Gastroesophageal sphincter (tissue), 4 donors: ENCODE measurements around the gene HEY2. TPM values are rescaled to one million over a fixed set of nuclear protein-coding genes. Genes with fewer than 3 reads are reported as not detected.

ENCODE experiments used
- ATAC-seq: fragments of 150-250 bp; one replicate; pipeline ENCODE4 v1.9.1; 2016; ENCODE audit warnings: mild to moderate bottlenecking, moderate library complexity
- H3K27ac ChIP-seq, 4 donors: fragments of 200-600 bp; sonication (generic) in 3 of 4; 1 replicate in 3 of 4; 2 replicates in 1 of 4; pipeline ENCODE4 v1.5.1; 2016 to 2019
- H3K27me3 ChIP-seq: fragments of 200-600 bp; sonication (generic); one replicate; pipeline ENCODE4 v1.5.1; 2019
- H3K36me3 ChIP-seq, 2 donors: fragments of 200-600 bp; sonication (generic); one replicate each; pipeline ENCODE4 v1.5.1; 2019; ENCODE audit warnings: control low read depth in 1 of 2
- H3K4me1 ChIP-seq, 3 donors: fragments of 200-600 bp; sonication (generic); 1 replicate in 2 of 3; 2 replicates in 1 of 3; pipeline ENCODE4 v1.5.1; 2016 to 2019; ENCODE audit warnings: control low read depth in 2 of 3
- H3K4me3 ChIP-seq, 2 donors: fragments of 200-600 bp; sonication (generic); one replicate each; pipeline ENCODE4 v1.5.1; 2019; ENCODE audit warnings: mild to moderate bottlenecking in 1 of 2, moderate library complexity in 1 of 2
- H3K9me3 ChIP-seq, 3 donors: fragments of 200-600 bp; sonication (generic); one replicate each; pipeline ENCODE4 v1.5.1; 2017 to 2019; ENCODE audit warnings: control low read depth in 2 of 3
- EP300 ChIP-seq: sonication (generic); formaldehyde crosslinking; IDR thresholded peaks from one replicate; pipeline ENCODE4 v1.6.1; 2017; ENCODE audit warnings: antibody characterized with exemption, mild to moderate bottlenecking
- POLR2A ChIP-seq, 2 donors: fragments of 450-650 bp; IDR thresholded peaks; one replicate each; pipeline ENCODE4 v1.6.1; 2017; ENCODE audit warnings: antibody characterized with exemption in 2 of 2, mild to moderate bottlenecking in 2 of 2, moderate library complexity in 1 of 2
- POLR2AphosphoS5 ChIP-seq: sonication (generic); formaldehyde crosslinking; IDR thresholded peaks from one replicate; pipeline ENCODE4 v1.6.1; 2017; ENCODE audit warnings: antibody characterized with exemption
- WGBS, 2 donors: methylation state at CpG; one replicate each; pipeline ENCODE4 v1.1.5; 2018; ENCODE audit warnings: low coverage in 1 of 2; 5-methylcytosine and 5-hydroxymethylcytosine counted together
- total RNA-seq, 4 donors: library from RNA; depleted of rRNA; stranded (reverse); fragments of >200 nt; gene quantifications; one replicate each; pipeline ENCODE4 v1.1.0, GENCODE V29; 2016
- TF ChIP-seq, protein P1 (sequence below), 4 experiments: fragments of 200-600 bp in 2 of 4; fragments of 450-650 bp in 2 of 4; sonication (generic) in 1 of 4; IDR thresholded peaks; one replicate each; pipeline ENCODE4 v1.5.1; 2017 to 2019; ENCODE audit warnings: antibody characterized with exemption in 4 of 4, mild to moderate bottlenecking in 2 of 4, moderate library complexity in 2 of 4

Gene HEY2
- total RNA-seq, 4 donors from 2014 or later, result 1.1 to 2.3 (median 2.1) TPM

DNA sequence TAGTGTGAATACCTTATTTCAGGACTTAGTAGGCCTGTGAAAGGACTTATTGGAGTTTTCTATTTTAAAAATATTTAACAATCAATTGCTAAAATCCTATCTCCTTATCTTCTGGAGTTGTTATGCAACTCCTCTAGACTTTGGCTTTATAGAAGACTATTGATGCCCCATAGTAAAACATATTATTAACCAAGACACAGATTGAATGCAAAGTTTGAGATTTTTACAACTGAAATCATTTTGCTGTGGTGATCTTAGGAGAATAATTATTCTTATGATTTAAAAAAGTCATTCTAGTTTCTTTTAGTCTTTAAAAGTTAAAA, 4.5 kb downstream of the HEY2 start:
- ATAC-seq, result no peak
- TF ChIP-seq, protein P1, sequence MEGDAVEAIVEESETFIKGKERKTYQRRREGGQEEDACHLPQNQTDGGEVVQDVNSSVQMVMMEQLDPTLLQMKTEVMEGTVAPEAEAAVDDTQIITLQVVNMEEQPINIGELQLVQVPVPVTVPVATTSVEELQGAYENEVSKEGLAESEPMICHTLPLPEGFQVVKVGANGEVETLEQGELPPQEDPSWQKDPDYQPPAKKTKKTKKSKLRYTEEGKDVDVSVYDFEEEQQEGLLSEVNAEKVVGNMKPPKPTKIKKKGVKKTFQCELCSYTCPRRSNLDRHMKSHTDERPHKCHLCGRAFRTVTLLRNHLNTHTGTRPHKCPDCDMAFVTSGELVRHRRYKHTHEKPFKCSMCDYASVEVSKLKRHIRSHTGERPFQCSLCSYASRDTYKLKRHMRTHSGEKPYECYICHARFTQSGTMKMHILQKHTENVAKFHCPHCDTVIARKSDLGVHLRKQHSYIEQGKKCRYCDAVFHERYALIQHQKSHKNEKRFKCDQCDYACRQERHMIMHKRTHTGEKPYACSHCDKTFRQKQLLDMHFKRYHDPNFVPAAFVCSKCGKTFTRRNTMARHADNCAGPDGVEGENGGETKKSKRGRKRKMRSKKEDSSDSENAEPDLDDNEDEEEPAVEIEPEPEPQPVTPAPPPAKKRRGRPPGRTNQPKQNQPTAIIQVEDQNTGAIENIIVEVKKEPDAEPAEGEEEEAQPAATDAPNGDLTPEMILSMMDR (IDR thresholded peaks at IDR 0.05), result no peak
- TF ChIP-seq POLR2A (IDR thresholded peaks at IDR 0.05) (no peak), EP300 (no peak), POLR2AphosphoS5 (no peak)
- Histone ChIP-seq H3K9me3 (no peaks in the 10 kb centered on the region), H3K36me3 (peaks cover 0 to under 1% of the 10 kb centered on the region in 2 donors), H3K27ac (no peak overlapping the region), H3K27me3 (peaks cover 73% of the 10 kb centered on the region), H3K4me3 (no peak overlapping the region), H3K4me1 (peaks cover 0 to 17% (median 3%) of the 10 kb centered on the region in 3 donors)

DNA sequence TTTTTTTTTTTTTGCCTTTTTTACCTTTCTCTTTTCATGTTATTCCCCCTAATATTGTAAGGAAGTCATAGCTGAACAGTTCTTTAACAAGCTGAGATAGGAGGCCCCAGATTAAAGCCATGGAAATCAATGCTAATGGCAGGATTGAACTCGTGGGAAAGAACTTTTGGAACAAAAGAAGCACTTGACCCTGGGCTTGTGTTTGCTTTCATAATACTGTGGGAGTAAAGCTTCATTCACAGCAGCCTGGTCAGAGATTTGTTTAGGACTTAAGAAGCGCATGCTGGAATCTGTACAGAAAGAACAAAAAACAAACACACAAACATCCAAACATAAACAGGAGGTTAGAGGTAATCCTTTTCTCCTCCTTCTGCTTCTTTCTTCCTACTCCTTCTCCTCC, 5.1 kb downstream of the HEY2 start:
- H3K4me1 ChIP-seq, result peaks cover 0 to 14% (median 3%) of the 10 kb centered on the region in 3 donors
- no peak overlapping the region for H3K4me3 ChIP-seq
- 25 to 52% methylated on average over 2 of the region's 2 CpGs for WGBS, 2 donors
- ATAC-seq, result no peak
- no peaks in the 10 kb centered on the region for H3K9me3 ChIP-seq
- peaks cover 75% of the 10 kb centered on the region for H3K27me3 ChIP-seq
- H3K36me3 ChIP-seq, result peaks cover 0 to 7% of the 10 kb centered on the region in 2 donors
- no peak overlapping the region for H3K27ac ChIP-seq
- TF ChIP-seq POLR2AphosphoS5 (no peak), POLR2A (IDR thresholded peaks at IDR 0.05) (no peak), EP300 (no peak)
- TF ChIP-seq, protein P1 (IDR thresholded peaks at IDR 0.05), result no peak

DNA sequence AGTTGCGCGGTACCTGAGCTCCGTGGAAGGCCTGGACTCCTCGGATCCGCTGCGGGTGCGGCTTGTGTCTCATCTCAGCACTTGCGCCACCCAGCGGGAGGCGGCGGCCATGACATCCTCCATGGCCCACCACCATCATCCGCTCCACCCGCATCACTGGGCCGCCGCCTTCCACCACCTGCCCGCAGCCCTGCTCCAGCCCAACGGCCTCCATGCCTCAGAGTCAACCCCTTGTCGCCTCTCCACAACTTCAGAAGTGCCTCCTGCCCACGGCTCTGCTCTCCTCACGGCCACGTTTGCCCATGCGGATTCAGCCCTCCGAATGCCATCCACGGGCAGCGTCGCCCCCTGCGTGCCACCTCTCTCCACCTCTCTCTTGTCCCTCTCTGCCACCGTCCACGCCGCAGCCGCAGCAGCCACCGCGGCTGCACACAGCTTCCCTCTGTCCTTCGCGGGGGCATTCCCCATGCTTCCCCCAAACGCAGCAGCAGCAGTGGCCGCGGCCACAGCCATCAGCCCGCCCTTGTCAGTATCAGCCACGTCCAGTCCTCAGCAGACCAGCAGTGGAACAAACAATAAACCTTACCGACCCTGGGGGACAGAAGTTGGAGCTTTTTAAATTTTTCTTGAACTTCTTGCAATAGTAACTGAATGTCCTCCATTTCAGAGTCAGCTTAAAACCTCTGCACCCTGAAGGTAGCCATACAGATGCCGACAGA, 9.9 kb downstream of the HEY2 start:
- TF ChIP-seq, protein P1 (IDR thresholded peaks at IDR 0.05), result peak in 1 of 4 experiments; percentile 34
- TF ChIP-seq POLR2AphosphoS5, result no peak
- Histone ChIP-seq H3K36me3 (peaks cover 0 to 9% of the 10 kb centered on the region in 2 donors), H3K4me3 (no peak overlapping the region), H3K4me1 (no peaks in the 10 kb centered on the region), H3K27me3 (peaks cover 35% of the 10 kb centered on the region), H3K9me3 (no peaks in the 10 kb centered on the region), H3K27ac (no peak overlapping the region)
- ATAC-seq, result no peak
- 73 to 85% methylated on average over 2 to 32 of the region's 42 CpGs for WGBS, 2 donors

DNA sequence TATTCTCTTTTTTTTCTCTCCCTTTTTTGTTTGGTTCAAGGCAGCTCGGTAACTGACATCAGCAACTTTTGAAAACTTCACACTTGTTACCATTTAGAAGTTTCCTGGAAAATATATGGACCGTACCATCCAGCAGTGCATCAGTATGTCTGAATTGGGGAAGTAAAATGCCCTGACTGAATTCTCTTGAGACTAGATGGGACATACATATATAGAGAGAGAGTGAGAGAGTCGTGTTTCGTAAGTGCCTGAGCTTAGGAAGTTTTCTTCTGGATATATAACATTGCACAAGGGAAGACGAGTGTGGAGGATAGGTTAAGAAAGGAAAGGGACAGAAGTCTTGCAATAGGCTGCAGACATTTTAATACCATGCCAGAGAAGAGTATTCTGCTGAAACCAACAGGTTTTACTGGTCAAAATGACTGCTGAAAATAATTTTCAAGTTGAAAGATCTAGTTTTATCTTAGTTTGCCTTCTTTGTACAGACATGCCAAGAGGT, 10.6 kb downstream of the HEY2 start:
- WGBS, 2 donors, result 66 to 74% methylated on average over 5 of the region's 5 CpGs
- ATAC-seq, result no peak
- Histone ChIP-seq H3K27ac (no peak overlapping the region), H3K9me3 (no peaks in the 10 kb centered on the region), H3K36me3 (peaks cover 0 to 9% of the 10 kb centered on the region in 2 donors), H3K4me3 (no peak overlapping the region), H3K4me1 (no peaks in the 10 kb centered on the region), H3K27me3 (peaks cover 33% of the 10 kb centered on the region)
- TF ChIP-seq POLR2A (IDR thresholded peaks at IDR 0.05), result no peak
- TF ChIP-seq POLR2AphosphoS5, result no peak
- no peak for TF ChIP-seq EP300
- TF ChIP-seq, protein P1 (IDR thresholded peaks at IDR 0.05), result no peak

DNA sequence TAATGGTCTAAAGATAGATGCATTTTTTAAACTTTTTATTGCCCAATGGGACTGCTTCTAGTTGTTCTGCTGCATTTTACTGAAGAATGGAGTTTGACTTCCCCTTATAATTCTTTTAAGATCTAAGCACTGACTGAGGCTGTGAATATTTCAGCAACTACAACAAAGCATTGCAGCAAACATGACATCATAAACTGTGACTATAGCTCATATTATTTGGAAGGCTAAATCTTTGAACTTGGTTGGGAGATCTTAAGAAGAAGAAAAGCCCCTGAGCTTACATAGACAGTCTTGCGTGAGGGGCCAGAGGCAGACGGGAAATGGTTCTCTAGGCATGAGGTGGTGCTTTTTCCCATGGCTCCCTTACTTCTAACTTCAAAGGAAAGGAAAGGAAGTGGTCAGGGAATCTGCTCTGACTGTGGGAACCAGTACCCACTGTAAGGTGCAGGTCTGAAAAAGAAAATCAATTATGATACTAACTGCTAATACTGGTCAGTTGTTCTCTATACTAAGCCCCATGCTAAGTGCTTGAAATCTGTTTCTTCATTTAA, 14.8 kb downstream of the HEY2 start:
- H3K4me1 ChIP-seq, result no peaks in the 10 kb centered on the region
- 86 to 93% methylated on average over 2 of the region's 2 CpGs for WGBS, 2 donors
- peaks cover 0 to 5% of the 10 kb centered on the region in 2 donors for H3K36me3 ChIP-seq
- no peaks in the 10 kb centered on the region for H3K9me3 ChIP-seq
- H3K27me3 ChIP-seq, result peaks cover 15% of the 10 kb centered on the region
- no peak overlapping the region for H3K27ac ChIP-seq
- TF ChIP-seq POLR2AphosphoS5, result no peak
- TF ChIP-seq, protein P1 (IDR thresholded peaks at IDR 0.05), result no peak
- TF ChIP-seq POLR2A (IDR thresholded peaks at IDR 0.05), result no peak
- no peak for TF ChIP-seq EP300
- H3K4me3 ChIP-seq, result no peak overlapping the region
- no peak for ATAC-seq
